Astrocyte of the cerebellum (primary cell): ENCODE data around the gene C1QL4.

Experiments used
- DNase-seq: peaks from one replicate; pipeline ENCODE4 v3.0.0-alpha.2; 2011; ENCODE audit warnings: low read depth
- H3K4me3 ChIP-seq: 2 replicates; pipeline ENCODE4 v1.5.1; 2011; ENCODE audit warnings: mild to moderate bottlenecking, low read depth, low read length, moderate library complexity
- in situ Hi-C: cut with HindIII; loops from 2 replicates; pipeline ENCODE4 v1.10.0; 2017; ENCODE audit warnings: low sequenced_read_pairs
- TF ChIP-seq, protein P1 (sequence below): IDR thresholded peaks from 2 replicates; pipeline ENCODE4 v1.5.1; 2012; ENCODE audit warnings: low read length, low read depth, moderate library complexity, mild to moderate bottlenecking; ENCODE audit errors: missing control alignments

C1QL4 gene

DNA sequence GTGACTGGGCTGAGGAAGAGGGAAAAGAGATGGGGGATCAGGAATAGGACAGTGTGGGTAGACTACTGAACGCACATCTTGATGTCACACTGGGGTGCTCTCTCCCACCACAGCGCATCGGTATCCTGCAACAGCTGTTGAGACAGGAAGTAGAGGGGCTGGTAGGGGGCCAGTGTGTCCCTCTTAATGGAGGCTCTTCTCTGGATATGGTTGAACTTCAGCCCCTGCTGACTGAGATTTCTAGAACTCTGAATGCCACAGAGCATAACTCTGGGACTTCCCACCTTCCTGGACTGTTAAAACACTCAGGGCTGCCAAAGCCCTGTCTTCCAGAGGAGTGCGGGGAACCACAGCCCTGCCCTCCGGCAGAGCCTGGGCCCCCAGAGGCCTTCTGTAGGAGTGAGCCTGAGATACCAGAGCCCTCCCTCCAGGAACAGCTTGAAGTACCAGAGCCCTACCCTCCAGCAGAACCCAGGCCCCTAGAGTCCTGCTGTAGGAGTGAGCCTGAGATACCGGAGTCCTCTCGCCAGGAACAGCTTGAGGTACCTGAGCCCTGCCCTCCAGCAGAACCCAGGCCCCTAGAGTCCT is 6.9 kb downstream of the C1QL4 start:
- TF ChIP-seq, protein P1, sequence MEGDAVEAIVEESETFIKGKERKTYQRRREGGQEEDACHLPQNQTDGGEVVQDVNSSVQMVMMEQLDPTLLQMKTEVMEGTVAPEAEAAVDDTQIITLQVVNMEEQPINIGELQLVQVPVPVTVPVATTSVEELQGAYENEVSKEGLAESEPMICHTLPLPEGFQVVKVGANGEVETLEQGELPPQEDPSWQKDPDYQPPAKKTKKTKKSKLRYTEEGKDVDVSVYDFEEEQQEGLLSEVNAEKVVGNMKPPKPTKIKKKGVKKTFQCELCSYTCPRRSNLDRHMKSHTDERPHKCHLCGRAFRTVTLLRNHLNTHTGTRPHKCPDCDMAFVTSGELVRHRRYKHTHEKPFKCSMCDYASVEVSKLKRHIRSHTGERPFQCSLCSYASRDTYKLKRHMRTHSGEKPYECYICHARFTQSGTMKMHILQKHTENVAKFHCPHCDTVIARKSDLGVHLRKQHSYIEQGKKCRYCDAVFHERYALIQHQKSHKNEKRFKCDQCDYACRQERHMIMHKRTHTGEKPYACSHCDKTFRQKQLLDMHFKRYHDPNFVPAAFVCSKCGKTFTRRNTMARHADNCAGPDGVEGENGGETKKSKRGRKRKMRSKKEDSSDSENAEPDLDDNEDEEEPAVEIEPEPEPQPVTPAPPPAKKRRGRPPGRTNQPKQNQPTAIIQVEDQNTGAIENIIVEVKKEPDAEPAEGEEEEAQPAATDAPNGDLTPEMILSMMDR, result no peak
- no peak for DNase-seq
- in situ Hi-C loops, result no loop called here
- H3K4me3 ChIP-seq, result no peak overlapping the region

DNA sequence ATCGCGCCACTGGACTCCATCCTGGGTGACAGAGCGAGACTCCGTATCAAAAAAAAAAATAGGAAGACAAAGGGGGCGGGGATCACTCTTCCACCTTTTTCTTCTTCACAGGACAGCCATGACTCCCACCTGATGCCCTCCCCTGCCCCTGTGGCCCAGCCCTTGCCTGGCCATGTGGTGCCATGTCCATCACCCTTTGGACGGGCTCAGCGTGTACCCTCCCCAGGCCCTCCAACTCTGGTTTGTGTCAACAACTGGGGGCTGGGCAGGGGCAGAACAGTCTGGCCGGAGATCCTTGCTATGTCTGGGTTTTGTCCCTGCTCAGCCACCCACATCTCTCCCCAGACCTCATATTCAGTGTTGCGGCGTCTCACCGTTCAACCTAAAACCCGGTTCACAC is 8.2 kb downstream of the C1QL4 start:
- in situ Hi-C loops, result loop anchor here (5.0 kb wide), 1 partner anchor 62 kb away; the partner anchor contains the start of gene TUBA1C
- TF ChIP-seq, protein P1, result no peak
- H3K4me3 ChIP-seq, result no peak overlapping the region
- no peak for DNase-seq

DNA sequence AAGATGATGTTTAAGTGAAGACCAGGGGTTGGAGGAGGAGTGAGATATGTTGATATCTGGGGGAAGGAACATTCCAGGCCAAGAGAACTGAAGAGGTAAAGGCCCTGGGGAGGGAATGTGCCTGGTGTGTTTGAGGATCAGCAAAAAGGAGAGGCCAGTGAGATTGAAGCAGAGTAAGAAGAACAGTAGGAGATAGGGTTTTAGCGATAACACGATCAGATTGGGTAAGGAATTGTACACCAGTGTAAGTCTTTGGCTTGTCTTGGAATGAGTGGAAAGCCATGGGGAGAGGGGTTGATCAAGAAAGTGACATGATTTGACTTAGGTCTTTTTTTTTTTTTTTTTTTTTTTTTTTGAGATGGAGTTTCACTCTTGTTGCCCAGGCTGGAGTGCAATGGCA is 9.1 kb downstream of the C1QL4 start:
- TF ChIP-seq, protein P1, result no peak
- in situ Hi-C loops, result loop anchor here (5.0 kb wide), 1 partner anchor 61 kb away; the partner anchor contains the start of gene TUBA1C
- DNase-seq, result no peak
- no peak overlapping the region for H3K4me3 ChIP-seq

DNA sequence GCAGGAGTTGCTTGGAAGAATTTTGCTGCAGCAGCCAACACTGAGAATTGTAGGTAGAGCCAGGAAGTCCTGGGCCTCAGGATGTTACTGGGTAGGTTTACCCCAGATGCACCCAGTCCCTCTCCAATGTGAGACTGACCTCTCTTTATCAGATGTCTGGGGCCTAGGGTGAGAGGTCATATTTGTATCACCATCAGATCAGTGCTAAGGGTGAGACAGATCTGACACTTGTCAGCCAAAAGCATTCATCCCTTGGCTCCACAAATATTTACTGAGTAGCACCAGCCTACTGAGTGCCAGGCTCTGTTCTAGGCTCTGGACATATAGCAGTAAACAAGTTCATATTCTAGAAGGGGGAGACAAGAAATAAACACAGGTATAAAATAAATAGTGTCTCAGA is 9.6 kb downstream of the C1QL4 start:
- no peak overlapping the region for H3K4me3 ChIP-seq
- DNase-seq, result no peak
- in situ Hi-C loops, result loop anchor here (5.0 kb wide), 1 partner anchor 60 kb away; the partner anchor contains the start of gene TUBA1C
- TF ChIP-seq, protein P1, result no peak

DNA sequence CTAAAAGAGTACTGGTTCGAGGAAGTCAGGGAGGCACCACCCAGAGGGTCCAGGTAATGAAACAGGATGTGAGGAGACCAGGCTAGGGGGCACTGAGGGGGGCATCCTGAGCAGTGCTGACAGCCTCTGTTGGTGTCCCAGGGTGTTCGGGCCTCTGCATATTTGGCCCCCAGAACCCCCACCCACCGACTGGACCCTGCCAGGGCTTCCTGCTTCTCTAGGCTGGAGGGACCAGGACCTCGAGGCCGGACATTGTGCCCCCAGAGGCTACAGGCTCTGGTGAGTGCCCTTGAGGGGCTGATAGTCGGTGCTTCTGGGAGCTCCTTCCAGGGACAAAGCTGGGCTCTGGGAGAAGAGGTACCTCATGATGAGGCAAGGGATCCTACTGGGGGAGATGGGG is 11.4 kb downstream of the C1QL4 start:
- TF ChIP-seq, protein P1, result no peak
- H3K4me3 ChIP-seq, result no peak overlapping the region
- no peak for DNase-seq
- in situ Hi-C loops, result loop anchor here (5.0 kb wide), 1 partner anchor 58 kb away; the partner anchor contains the start of gene TUBA1C

DNA sequence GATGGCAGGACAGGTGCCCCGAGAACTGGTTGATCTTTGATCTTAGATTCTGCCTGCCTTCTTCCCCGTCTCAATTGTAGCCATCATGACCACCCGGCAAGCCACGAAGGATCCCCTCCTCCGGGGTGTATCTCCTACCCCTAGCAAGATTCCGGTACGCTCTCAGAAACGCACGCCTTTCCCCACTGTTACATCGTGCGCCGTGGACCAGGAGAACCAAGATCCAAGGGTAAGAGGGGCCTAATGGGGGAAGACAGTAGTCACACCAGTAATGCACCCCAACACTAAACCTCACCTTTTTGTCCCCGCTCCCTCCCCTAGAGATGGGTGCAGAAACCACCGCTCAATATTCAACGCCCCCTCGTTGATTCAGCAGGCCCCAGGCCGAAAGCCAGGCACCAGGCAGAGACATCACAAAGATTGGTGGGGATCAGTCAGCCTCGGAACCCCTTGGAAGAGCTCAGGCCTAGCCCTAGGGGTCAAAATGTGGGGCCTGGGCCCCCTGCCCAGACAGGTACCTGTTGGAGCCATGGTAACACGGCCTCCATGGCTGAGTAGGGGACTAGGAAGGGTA is 13.4 kb downstream of the C1QL4 start:
- peak overlapping the region; percentile 71 for H3K4me3 ChIP-seq
- no peak for DNase-seq
- TF ChIP-seq, protein P1, result no peak
- in situ Hi-C loops, result no loop called here
